ENCODE data around the gene ADAMTS19. TPM values are rescaled to one million over a fixed set of nuclear protein-coding genes. Genes with fewer than 3 reads are reported as not detected.

ADAMTS19 gene
- total and polyA plus RNA-seq, 11 donors: 0.16 to 1.2 (median 0.53) TPM; not detected in 3

- intact Hi-C loops (cut with DNase I): loop anchor here in 9 of 10 donors (1.0 to 10.0 kb wide), 10 partner anchors 81 to 1654 kb away; no protein-coding TSS in a partner anchor
- no peaks in the 10 kb centered on the region for H3K27me3 ChIP-seq
- ATAC-seq (peak in 2 of 4 donors; percentile 39 to 62), DNase-seq (peak in 4 of 5 donors; percentile 22 to 33 (median 26))
- H3K27ac ChIP-seq: no peak overlapping the region
- no peaks in the 10 kb centered on the region for H3K9me3 ChIP-seq
- no peaks in the 10 kb centered on the region for H3K36me3 ChIP-seq
- no peaks in the 10 kb centered on the region for H3K4me1 ChIP-seq
- TF ChIP-seq POLR2A (IDR thresholded peaks at IDR 0.05): no peak
- TF ChIP-seq CTCF (IDR thresholded peaks at IDR 0.05): peak; percentile 59 to 80 (median 70)
- WGBS, 4 donors: 41 to 43% (median 42%) methylated on average over 9 of the region's 9 CpGs
- no peak overlapping the region for H3K4me3 ChIP-seq
Observed at GRCh38 chr5:129771058-129771838, 311.1 kb downstream of the ADAMTS19 start.

GRCh38 chr5:129773376-129773775 lies 313.3 kb downstream of the ADAMTS19 start:
- intact Hi-C loops (cut with DNase I): loop anchor here in 9 of 10 donors (5.0 to 10.0 kb wide), 7 partner anchors 79 to 1651 kb away; no protein-coding TSS in a partner anchor
- Histone ChIP-seq H3K27me3 (no peaks in the 10 kb centered on the region), H3K4me3 (no peak overlapping the region), H3K4me1 (no peaks in the 10 kb centered on the region), H3K27ac (no peak overlapping the region), H3K36me3 (no peaks in the 10 kb centered on the region), H3K9me3 (peaks cover 0 to 3% (median 0%) of the 10 kb centered on the region in 12 donors)
- WGBS, 4 donors: 70 to 85% (median 82%) methylated on average over 5 of the region's 5 CpGs
- ATAC-seq (no peak), DNase-seq (no peak)
- no peak for TF ChIP-seq CTCF (IDR thresholded peaks at IDR 0.05)
- no peak for TF ChIP-seq POLR2A (IDR thresholded peaks at IDR 0.05)

- H3K4me3 ChIP-seq: no peak overlapping the region
- H3K27me3 ChIP-seq: no peaks in the 10 kb centered on the region
- TF ChIP-seq POLR2A (IDR thresholded peaks at IDR 0.05) (no peak), CTCF (IDR thresholded peaks at IDR 0.05) (no peak)
- ATAC-seq: no peak
- WGBS, 4 donors: 73 to 84% (median 79%) methylated on average over 2 of the region's 2 CpGs
- peaks cover 0 to 5% (median 0%) of the 10 kb centered on the region in 12 donors for H3K9me3 ChIP-seq
- H3K27ac ChIP-seq: no peak overlapping the region
- intact Hi-C loops (cut with DNase I): no loop called here
- no peak for DNase-seq
- no peaks in the 10 kb centered on the region for H3K4me1 ChIP-seq
- no peaks in the 10 kb centered on the region for H3K36me3 ChIP-seq
Observed at GRCh38 chr5:129781594-129781993, 321.5 kb downstream of the ADAMTS19 start.

Data from heart left ventricle (tissue), 16 donors.